NB4 (cell line): ENCODE data around the gene TRMU.

ENCODE experiments used
- MAX ChIP-seq: IDR thresholded peaks from 2 replicates; pipeline ENCODE4 v1.6.1; 2011; ENCODE audit warnings: low read depth, low read length
- MYC ChIP-seq: IDR thresholded peaks from 2 replicates; pipeline ENCODE4 v1.6.1; 2011; ENCODE audit warnings: low read depth, low read length
- POLR2A ChIP-seq: IDR thresholded peaks from 2 replicates; pipeline ENCODE4 v1.6.1; 2011; ENCODE audit warnings: mild to moderate bottlenecking; ENCODE audit not compliant: insufficient read length; ENCODE audit errors: extremely low read depth
- TF ChIP-seq, protein P1 (sequence below): IDR thresholded peaks from one replicate; pipeline ENCODE4 v1.5.1; 2012; ENCODE audit warnings: low read depth, low read length

DNA sequence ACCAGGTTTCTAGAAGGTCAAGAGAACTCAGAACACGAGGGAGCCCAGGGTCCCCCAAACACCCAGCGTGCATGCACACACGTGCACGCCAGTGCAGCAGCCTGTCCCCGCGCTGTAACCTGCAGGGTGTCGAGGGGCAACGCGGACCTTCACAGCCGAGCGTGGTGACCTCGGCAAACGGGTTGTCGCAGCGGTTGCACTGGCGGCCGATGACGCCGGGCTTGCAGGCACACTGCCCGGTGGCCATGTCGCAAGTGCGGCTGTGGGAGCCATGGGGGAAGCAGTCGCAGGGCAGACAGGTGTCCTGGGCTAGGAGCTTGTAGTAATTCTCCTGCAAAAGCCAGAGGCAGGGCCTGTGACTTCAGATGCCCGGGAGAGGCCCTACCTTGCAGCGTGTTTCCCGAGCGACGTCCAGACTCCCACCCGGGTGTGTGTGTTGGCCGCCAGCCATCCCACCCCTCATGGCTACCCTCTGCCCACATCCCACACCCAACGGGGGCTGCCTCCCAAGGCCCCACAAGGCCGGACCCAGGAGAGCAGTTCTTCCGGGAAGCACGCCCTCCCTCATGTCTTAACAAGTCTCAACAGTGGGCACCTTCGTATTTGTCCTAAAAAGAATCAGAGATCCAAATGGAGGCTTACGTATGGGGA lies 56.1 kb downstream of the TRMU start:
- TF ChIP-seq, protein P1, sequence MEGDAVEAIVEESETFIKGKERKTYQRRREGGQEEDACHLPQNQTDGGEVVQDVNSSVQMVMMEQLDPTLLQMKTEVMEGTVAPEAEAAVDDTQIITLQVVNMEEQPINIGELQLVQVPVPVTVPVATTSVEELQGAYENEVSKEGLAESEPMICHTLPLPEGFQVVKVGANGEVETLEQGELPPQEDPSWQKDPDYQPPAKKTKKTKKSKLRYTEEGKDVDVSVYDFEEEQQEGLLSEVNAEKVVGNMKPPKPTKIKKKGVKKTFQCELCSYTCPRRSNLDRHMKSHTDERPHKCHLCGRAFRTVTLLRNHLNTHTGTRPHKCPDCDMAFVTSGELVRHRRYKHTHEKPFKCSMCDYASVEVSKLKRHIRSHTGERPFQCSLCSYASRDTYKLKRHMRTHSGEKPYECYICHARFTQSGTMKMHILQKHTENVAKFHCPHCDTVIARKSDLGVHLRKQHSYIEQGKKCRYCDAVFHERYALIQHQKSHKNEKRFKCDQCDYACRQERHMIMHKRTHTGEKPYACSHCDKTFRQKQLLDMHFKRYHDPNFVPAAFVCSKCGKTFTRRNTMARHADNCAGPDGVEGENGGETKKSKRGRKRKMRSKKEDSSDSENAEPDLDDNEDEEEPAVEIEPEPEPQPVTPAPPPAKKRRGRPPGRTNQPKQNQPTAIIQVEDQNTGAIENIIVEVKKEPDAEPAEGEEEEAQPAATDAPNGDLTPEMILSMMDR = no peak
- TF ChIP-seq MYC (no peak), MAX (no peak), POLR2A (no peak)
